ENCODE measurements around the gene HIGD1A.

The HIGD1A gene

DNA sequence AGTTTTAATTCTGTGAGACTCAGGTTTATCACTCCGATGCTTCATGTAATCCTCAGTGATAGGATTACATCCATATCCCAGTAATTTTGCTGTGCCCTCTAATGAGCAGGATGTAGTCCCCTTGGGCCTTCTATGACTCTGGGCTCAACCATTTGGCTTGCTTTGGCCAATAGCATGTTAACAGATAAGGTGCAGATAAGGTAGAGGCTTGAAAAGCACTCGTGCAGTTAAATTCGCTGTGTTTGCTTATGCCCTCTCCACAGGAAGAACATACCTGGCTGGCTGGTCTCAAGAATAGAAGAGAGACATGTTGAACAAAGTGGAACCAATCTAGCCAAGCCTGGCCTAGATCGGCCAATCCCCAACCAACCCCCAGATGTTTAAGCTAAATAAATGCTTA lies 51.3 kb downstream of the HIGD1A start:
- no peak for DNase-seq

DNA sequence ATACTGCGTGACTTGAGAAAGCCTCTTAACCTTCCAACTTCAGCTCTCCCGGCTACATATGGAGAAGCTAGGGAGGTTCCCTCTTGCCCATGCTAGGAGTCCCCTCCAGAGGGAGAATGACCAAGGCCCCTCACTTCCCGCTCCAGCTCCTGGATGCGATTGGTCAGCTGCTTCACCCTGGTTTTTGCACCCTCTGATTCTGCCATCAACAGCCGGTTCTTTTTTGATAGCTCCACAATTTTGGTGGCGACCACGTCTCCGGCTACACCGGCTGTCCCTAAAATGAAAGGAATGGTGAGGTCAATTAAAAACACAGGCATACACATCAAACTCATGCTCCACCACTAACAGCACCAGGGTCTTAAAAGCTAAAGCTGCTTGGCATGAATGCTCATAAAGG lies 51.8 kb downstream of the HIGD1A start:
- no peak for DNase-seq

DNA sequence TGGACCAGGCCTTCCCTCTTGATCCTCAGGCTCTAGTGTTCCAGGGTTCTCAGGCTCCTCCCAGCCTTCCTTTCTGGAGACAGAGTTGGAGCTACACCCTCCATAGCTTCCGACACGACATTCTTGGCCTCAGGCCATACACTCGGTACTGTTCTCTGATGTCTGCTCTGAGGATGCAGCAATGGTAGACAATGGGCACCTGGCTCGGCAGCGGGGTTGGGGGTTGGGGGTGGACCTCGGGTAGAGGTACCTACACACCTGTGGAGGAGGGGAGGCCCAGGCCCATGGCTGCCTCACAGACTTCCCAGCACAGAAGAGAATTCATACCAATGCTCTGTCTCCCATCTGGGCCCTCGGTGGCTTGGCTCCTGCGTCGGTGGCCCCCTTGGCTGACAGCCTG lies 52.7 kb downstream of the HIGD1A start:
- DNase-seq = no peak

DNA sequence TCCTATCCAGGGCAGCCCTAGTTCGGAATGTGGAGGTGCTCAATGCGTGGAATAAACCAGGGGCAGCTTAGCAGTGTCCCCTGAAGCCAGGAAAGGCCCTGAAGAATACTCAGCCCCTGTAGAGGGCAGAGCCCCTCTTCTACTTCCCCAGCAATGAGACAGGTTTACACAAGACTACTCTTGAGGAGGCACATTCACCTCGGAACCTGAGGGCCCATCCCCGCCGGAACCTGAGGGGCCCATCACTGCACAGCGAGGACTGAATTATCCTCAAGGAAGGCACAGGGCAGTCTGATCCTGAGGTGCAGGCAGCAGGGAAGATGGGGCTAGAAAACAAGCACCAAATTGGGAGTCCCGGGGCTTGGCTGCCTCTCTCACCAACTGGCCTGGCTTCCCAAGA lies 53.5 kb downstream of the HIGD1A start:
- no peak for DNase-seq

DNA sequence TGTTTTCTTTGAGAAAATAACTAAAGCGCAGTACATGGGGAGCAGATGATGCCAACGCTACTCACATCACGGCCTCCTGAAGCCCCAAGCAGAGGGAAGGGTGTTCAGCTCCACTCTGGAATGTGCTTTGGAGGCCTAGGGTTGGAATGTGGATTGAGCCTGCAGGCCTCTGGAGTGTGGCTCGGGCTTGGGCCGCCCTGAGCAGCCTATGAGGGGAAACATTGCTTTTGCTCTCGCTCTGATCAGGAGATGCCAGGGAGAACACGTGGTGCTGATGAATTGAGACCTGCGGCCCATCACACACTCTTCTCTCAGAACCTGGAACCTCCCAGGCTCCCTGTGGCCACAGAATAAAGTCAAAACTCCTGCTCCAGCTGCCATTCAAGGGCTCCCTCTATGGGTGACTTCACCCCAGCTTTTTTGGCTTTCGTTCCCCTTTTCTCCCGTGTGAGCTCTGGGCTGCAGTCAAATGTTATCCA lies 54.5 kb downstream of the HIGD1A start:
- no peak for DNase-seq

DNA sequence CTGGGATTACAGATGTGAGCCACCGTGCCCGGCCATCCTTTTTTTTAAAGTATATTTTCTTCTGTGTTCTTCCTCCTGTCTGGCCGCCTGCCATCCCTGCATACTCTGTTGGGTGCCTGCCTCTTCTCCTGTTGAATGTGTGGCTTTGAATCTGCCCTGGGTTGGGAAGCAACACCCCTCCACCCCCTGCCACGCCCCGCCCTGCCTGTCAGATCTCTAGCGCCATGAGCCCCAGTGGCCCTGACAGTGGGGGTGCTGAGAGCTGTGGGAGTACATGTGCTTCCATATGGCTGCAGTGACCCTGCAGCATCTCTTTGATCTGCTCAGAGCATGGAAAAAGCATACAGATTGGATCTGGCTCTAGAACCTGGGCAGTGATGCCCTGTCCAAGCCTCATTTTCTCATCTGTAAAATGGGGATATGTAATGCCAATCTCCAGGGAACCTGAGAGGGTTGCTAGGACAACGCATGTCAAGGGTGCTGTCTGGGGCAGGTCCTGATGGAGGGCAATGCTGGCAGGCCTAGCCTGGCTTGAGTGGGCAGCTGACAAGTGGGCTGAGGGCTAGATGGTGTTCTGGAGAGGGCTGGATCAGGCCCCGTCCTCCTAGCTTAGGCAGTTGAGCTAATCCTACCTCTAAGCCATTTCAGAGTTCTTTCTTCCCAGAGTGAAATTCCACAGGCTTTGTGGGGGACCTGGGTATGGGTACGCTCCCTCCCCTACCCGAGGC lies 55.1 kb downstream of the HIGD1A start:
- DNase-seq = no peak

DNA sequence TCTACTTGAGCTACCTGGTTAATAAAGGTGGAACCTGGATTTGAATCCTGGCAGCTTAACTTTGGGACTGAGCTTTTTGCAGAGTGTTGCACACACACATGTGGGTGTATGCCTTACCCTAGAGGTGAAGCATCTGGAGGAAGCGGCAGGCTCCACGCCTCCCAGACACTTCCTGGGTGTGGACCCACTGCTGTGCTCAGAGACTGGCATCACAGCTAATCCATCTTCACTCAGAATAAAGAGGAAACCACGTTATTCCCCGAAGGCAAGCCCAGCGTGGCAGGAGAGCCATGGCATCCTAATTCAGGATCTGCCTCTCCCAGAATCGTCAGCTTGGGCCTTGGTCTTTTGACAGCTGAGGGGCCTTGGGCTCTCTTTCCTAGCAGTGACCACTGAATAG lies 56.7 kb downstream of the HIGD1A start:
- DNase-seq = no peak

DNA sequence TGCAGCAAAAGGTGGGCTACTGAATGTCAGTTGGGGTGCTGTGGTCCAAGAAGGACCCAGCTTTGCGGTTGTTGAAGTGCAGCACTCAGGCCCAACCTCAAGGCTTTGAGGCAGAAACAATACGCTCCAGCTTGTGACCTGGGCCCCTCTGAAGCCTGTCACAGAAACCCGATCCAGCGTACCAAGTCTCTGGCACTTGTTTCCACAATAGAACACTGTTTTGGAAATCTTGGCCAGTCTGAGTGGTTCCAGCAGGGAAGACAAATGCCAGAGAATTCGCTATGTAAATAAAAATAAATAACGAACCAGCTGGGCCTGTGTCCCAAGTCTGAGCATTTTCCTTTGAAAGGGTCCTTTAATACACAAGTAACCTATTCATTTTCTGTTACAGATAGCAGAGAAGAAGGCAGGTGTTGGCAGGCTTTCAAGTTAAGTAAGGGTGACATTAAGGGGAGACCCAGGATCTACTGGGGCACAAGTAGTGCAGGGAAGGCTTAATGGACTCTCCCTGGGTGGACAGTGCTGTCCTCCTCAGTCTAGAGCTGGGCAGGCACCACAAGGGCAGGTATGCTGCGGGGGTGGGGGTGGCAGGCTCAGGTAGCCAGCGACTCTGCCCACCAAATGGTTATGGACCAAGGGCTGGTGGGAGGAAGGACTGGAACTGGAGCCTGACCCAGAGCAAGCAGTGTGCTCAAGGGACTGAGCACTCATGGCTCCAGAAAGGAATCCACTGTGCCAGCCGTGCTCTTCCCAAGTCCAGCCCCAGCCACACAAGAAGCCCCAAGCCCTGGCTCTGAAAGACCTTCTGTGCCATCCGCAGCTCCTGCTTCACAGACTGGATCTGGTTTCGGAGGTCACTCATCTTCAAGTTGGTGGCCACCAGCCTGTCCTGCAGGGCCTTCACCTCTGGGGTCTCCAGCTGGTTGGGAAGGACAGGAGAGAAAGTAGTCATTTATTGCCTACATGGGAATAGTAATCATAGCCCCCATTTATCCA lies 57.5 kb downstream of the HIGD1A start:
- no peak for DNase-seq

DNA sequence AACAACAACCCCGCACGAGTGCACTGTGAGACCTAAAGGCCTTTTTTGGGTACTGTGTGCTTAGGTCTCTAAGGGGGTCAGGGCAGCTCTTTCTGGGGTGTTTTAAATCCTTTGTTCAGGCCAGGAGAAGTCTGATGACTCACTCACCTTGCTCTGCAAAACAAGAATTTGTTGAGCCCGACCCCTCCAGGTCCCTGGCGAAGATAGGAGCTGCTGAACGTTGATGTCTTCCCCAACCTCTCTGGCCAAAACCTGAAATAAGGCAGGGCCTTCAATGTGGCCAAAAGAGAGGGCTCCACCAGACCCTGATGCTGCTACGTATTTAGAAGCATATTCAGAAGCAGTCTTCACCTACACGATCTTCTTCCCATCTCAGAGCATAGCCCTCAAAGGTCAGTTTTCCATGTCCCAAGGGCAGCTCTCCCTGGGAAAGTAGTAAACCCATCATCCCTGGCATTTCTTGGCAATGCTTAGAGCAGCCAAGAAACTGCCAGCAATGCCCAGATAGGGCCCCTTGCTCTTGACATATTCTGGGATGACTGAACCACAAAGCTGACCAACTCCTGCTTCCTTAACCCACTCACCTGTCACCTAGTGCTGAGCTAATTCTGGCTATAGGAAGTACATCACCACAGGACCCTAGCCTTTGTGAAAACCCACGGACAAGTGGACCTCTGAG lies 58.4 kb downstream of the HIGD1A start:
- no peak for DNase-seq

DNA sequence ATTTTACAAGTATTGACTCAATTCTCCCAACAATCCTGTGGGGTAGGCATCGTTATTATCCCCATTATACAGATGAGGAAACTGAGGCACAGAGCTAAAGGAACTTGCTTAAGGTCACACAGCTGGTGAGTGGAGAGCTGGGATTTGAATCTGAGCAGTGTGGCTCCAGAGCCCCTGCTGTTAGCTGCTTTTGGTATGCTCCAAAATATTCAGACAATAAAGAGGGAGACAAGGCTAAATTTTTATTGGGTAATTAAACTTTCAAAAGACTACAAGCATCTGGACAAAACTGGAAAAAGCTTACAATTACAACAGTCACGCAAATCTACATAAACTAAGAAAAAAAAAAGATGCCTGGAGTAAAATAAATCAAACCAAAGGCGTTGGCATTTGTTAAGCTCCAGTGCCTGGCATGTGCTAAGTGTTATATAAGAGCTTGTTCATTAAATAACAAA lies 59.0 kb downstream of the HIGD1A start:
- DNase-seq = no peak

DNA sequence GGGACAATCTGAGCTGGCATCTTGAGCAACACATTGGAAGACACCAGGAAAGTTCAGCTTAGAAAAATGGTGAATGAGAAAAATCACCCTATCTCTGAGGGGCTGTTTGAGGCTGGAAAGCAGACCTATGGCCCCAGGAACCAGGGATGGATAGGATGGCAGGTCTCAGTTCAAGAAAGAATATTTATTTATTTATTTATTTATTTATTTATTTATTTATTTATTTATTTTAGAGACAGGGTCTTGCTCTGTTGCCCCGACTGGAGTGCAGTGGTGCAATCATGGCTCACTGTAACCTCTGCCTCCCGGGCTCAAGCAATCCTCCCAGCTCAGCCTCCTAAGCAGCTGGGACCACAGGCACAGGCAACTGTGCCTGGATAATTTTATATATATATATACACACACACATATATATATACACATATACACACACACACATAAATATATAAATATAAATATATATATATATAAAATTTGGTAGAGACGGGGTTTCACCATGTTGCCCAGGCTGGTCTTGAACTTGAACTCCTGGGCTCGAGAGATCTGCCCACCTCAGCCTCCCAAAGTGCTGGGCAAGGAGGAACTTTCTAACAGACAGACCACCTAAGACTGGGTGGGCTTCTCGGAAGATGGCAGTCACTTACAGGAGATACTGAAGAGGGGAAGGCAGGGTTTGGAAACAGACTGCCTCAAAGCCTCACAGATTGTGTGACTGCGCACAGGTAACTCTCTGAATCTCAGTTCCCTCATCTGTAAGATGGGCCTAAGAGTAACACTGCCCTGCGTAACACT lies 60.9 kb downstream of the HIGD1A start:
- DNase-seq = no peak

DNA sequence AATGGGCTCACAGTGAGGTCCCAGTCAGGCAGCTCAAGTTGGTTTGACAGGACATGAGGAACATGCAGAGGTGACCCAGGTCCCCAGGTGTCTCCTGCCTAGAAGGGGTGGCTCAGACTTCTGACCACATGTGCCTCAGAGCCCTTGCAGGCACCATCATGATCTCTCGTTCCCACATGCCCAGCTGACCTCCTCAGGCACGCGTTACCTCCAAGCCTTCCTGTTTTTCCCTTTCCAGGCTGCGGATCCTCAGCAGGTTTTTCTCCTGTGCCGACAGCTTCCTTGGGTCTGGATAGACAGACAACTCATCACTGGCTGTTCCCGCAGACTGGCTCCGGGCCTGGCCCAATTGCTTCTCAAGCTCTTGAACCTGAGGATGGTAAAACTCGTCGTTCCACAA lies 61.6 kb downstream of the HIGD1A start:
- no peak for DNase-seq

DNA sequence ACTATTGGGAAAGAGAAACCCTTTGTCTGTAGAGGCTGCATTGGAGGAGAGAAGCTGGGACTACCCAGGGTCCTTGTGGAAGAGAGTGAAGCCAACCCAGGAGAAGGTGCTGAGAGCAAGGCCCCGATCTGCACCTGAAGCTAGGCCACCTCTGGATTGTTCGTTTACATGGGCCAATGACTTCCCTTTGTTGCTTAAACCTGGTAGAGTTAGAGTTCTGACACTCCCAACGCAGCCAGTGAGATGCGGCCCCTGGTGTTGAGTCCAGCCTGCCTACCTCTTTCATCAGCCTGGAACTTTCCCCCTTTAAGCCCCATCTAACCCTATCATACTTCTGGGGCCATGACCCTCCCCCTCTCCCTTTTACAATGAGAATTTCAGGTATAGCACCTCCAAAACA lies 62.0 kb downstream of the HIGD1A start:
- no peak for DNase-seq

DNA sequence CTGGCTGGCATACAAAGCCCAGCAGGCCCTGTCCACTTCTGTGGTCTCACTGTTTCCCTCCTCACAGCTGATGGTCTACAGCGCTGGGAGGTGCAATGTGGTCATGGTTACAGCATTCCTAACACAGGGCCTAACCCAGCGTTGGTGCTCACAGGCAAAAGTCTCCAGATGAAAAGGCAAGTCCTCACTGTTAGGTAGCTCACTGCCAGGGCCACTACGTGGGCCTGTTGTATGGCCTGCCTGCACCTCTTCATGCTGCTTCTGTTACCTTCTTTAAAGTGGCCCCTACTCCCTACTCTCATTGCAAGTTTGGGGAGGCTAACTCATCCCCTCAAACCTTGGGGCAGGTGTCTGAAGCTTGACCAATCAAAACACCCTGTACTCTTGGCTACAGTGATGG lies 62.5 kb downstream of the HIGD1A start:
- no peak for DNase-seq

DNA sequence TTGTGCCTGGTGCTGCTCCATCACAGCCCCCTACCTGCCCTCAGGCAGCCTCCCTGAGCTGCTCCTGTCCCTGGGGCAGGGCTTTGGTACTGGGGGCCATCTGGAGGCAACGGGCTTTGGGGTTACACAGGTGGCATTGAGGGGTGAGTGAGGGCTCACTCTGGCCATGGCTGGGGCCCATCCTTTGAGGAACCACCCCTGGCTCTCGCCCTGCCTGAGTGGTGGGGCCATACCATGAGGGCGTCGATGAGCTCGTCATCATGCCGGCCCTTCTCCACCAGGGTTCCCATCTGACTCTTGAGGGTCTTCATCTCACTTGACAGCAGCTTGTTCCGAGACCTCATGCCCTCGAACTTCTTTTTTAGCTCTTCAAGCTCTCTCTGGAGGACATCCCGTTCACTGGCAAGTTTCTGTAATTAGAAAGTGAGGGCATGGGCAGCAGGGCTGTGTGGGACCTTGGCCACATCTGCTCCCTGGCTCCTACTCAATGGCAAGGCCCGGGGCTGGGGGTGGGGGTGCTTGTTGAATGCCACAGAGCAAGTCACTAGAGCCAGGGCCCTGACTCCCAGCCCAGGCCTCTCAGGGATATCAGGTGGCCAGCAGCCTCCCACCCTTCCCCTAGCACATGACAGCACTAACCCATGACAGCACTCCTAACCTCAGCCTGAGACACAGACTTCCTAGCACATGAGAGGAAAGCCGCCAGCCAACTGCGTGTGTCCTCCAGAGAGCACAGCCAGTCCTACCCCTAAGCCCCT lies 64.7 kb downstream of the HIGD1A start:
- no peak for DNase-seq

DNA sequence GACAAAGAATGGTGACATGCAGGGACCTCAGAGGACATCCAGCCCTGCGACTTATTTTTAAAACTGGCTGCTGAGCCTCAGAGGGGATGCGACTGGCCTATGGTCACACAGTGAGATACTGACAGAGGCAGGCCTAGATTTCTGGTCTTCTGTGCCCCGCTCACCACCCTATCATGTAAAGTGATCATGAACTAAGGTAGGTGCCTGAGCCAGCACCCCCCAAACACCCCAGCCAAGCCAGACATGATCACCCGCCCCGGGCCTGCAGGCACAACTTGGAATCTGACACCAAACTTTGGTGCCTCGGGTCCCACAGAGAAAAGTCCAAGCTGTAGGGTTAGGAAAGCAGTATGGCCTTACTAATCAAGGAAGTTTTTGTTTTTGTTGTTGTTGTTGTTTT lies 67.8 kb downstream of the HIGD1A start:
- DNase-seq = no peak

DNA sequence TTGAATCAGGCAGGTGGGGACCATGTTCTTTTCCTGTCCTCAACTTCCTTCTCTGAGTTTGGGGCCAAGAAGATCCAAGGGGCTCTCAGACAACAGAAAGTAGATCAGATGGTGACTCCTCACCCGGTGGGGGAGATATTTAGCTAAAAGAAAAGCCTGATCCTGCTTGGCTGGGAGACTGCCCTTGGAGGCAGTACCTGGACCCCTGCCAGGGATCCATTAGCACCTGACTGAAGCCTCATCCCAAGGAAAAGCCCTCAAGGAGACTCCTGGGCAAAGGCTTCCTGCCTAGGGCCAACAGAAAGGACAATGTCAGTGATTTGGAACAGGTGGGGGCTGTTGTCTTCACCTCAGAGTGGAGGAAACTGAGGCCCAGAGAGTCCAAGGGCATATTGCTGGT lies 68.2 kb downstream of the HIGD1A start:
- DNase-seq = no peak

DNA sequence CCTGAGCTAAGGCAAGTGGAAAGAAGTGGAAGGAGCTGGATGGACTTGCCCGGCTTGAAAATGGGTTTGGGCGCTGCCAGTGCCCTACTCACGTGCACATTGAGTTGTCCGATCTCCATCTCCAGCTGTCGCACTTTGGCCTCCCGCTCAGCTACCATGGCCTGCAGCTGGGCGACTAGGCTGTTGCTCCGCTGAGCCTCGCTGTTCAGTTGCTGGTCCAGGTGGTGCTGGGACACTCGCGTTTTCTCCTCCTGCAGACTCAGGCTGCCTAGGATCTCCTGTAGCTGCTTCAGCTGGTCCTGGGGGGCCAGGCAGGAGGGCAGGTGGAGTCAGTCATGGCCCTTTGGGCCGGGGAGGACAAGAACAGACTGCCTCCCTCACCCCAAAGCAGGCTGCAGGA lies 68.7 kb downstream of the HIGD1A start:
- DNase-seq = no peak

DNA sequence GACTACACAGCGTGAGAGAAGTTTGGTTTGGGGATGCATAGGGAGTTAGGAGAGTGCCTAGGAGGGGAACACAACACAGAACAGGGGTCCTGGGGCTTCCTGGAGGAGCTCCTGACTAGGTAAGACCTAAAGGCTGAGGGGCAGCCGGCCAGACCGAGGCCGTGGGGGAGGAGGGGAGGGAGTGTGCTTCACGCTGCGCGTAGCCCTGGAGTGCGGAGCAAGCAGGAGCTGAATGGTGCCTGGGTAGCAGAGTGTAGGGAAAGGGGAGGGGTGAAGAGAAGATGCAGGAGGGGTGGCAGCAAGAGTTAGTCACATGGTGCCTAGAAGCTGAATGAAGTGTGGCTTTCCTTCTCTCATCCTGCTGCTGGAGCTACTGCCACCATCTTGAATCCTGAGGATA lies 69.3 kb downstream of the HIGD1A start:
- DNase-seq = no peak

DNA sequence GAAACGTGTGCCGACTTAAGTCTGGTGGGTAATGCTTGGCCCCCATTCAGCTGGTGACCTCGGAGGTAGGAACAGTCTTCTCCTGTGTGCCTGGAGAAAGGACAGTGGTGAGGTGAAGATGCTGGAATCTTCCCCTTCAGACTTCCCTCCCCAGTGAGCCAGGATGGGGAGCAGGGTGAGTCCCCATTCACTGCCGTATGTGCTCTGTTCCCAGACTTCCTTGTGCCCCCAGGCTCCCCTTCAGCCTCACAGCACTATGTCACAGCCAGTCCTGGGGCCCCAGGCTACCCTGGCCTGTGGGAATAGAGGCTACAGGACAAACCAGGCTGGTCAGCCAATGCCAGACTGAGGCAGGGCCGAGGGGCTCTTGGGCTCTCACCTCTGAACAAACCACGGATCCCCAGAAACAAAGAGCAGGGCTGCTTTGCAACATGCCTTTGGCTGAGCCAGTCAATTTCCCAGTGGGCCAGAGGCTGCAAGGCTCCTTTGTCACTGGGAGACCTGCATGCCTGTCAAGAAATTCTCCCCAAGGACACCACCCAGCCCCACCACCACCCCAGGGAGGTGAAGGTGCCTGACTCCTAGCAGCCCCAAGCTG lies 69.9 kb downstream of the HIGD1A start:
- DNase-seq = no peak

DNA sequence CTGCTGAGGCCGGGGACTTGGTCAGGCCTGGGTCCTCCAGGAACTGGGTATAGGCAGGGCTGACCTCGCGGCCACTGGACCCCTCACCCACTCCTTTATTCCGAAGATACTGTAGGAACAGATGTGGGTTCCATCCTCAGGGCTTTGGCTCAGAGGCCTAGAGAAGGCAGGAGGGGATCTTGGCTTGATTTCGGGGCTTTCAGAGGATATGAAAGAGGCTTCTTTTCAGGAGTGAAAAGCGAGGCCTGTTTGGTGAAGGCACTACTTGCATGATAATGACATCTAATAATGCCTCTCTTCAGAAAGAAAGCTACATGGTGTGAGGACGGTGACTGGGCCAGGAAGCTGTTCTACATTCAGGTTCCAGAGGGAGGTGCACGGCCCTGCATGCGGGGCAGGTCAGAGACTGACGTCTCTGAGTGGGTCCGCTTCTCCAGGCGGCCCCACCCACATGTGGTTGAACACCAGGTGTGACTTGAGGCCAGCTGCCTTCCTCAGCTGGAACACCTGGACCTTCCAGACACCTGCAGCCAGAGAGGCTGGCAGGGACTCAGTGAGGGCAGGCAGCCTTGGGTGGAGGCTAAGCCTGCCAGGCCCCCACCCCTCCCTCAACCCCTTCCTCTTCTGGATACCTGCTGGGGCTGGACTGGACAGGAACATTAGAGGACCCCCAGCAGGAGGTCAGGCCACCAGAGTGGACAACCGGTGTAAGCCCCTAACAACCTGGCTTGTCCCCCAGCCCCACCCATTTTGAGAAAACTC lies 70.6 kb downstream of the HIGD1A start:
- no peak for DNase-seq
